ENCODE data around the gene CHRNB4.
"Not testable (repeated sequence)": the region's sequence is repeated elsewhere in the genome, so short reads cannot be mapped to it uniquely, and the experiment has no call there.

Gene CHRNB4, protein sequence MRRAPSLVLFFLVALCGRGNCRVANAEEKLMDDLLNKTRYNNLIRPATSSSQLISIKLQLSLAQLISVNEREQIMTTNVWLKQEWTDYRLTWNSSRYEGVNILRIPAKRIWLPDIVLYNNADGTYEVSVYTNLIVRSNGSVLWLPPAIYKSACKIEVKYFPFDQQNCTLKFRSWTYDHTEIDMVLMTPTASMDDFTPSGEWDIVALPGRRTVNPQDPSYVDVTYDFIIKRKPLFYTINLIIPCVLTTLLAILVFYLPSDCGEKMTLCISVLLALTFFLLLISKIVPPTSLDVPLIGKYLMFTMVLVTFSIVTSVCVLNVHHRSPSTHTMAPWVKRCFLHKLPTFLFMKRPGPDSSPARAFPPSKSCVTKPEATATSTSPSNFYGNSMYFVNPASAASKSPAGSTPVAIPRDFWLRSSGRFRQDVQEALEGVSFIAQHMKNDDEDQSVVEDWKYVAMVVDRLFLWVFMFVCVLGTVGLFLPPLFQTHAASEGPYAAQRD

DNA sequence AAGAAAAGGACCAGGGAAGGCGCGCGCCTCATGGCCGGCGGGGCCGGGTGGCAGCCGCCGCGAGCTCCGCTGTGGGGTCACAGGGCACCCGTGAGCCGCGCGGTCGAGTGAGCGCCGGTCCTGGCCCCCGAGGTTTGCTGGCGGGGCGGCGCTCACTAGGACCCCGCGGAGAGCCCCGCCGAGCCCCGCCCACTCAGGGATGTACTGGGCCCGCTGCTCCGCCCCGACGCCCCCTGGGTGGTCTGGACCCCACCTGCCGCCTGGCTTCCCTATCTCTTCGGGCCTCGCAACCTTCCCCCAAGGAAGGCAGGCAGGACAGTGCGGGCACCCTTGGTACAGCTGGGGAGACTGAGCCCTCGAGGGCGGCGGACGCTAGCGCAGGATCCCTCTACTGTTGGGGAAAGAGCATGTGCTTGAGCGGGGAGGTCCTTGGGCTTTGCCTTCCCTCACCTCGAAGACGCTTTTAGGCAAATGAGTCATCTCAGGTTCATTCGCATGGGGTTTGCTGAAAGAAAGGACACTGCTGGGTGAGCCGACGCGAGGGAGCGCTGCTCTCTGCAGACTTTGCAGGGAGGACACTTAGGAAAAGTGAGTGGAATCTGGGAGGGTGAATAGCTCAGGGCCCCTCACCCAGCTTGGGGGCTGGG, at the start of gene CHRNB4:
TSS of gene CHRNB4 (minus strand) at position 109 of the 647 bp plus-strand sequence. CDS start at position 32, 77 bp downstream.
- TF ChIP-seq GATA1 (IDR thresholded peaks at IDR 0.05; ENCODE audit: low read depth, low read length) (no peak), POLR2A (IDR thresholded peaks at IDR 0.05; ENCODE audit: low read length) (no peak)
- no peak for DNase-seq

DNA sequence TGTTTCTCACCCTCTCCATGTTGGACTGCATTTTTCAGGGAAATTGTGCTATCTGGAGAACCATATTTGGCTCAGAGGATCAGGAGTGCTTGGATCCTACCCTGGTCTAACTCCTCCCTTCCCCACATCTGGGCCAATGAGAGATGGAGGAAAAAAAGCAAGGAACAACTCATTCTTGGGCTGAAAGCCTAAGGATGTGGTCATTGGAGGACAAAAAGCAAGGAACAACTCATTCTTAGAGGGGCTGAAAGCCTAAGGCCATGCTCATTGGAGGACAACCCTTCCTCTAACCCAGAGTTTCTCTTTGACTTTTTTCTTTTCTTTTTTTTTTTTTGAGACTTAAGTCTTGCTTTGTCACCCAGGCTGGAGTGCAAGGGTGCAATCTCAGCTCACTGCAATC, 48.6 kb upstream of the CHRNB4 start:
- TF ChIP-seq POLR2A (IDR thresholded peaks at IDR 0.05; ENCODE audit: low read length) (no peak), GATA1 (IDR thresholded peaks at IDR 0.05; ENCODE audit: low read depth, low read length) (no peak)
- no peak for DNase-seq

DNA sequence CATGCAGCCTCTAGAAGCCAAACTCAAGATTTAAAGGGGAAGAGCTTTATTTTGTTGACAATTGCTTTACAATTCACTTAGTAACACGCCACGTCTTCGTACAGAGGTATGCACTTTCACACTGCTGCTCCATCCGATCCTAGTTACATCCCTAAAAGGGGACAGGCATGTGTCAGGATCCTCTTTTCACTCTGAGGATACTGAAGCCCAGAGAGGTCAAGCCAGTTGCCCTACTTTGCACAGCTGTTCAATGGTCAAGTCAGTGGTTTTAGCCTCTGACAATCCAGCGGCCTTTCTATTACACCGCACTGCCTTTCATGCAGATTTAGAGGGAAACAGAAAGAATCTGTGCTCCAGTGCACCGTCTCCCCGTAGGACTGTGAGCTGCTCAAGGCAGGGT, 44.9 kb upstream of the CHRNB4 start:
- no peak for TF ChIP-seq GATA1 (IDR thresholded peaks at IDR 0.05; ENCODE audit: low read depth, low read length)
- TF ChIP-seq POLR2A (IDR thresholded peaks at IDR 0.05; ENCODE audit: low read length) = no peak
- no peak for DNase-seq

DNA sequence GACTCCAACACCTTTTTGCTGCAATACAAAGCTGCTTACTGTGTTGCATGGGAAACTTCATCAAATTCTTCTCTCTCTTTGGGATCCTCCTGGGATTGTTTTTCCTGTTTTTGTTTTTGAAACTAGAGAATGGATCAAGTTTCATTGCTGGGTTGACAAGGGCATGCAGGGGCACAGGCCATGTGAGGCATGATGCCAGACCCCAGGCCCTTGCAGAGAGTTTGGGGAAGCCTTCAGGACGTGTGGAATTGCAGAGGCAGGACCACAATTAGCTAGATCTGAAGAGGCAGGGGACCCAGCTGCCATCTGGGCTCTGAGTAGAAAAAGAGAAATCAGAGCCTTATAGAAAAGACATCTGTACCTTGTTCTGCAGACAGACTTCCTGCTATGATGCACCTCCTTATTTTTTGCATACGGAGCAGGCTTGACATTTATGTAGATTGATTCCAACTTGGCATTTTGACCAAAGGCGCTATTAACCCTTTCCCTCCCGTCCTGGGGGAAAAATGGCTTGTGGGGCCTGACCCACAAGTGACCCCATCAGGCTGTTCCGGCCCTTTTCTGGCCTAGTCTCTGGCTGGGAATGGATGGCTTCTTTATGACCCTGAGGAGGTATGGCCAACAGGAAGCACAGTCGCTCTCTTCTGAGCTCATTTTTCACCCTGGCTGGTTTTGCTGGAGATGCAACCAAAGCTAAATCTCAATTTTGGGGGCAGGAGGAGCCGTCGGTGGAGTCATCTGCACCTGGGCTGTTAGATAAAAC, 44.3 kb upstream of the CHRNB4 start:
- no peak for TF ChIP-seq GATA1 (IDR thresholded peaks at IDR 0.05; ENCODE audit: low read depth, low read length)
- TF ChIP-seq POLR2A (IDR thresholded peaks at IDR 0.05; ENCODE audit: low read length) = no peak
- no peak for DNase-seq

DNA sequence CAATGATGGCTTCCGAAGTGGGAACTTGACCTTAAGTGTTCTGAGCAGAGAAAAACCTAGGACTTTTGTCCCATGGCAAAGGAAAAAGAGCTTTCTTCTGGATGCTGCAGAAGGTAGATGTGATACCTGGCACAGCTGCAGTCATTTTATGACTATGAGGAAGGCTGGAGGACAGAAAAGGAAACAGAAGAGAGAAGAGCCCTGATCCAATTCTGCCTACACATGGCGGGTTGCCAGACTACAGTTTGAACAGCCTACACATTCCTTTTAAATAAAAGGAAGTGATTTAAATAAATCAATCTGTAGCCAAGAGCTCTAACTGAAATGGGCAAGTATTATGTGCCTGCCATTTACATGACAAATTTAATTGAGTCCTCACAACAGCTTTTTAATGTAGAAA, 43.6 kb upstream of the CHRNB4 start:
- no peak for DNase-seq
- TF ChIP-seq GATA1 (IDR thresholded peaks at IDR 0.05; ENCODE audit: low read depth, low read length) = no peak
- TF ChIP-seq POLR2A (IDR thresholded peaks at IDR 0.05; ENCODE audit: low read length) = no peak

DNA sequence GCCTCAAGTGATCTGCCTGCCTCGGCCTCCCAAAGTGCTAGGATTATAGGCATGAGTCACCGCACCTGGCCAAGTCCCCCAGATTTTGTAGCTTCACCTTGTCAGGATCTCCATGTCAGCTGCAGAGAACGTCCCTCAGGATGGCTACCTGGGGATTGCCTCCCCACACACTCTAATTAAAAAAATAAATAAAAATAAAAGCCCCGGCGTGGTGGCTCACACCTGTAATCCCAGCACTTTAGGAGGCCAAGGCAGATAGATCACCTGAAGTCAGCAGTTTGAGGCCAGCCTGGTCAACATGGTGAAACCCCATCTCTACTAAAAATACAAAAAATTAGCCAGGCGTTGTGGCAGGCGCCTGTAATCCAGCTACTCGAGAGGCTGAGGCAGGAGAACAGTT, 42.6 kb upstream of the CHRNB4 start:
- DNase-seq = not testable (repeated sequence)

DNA sequence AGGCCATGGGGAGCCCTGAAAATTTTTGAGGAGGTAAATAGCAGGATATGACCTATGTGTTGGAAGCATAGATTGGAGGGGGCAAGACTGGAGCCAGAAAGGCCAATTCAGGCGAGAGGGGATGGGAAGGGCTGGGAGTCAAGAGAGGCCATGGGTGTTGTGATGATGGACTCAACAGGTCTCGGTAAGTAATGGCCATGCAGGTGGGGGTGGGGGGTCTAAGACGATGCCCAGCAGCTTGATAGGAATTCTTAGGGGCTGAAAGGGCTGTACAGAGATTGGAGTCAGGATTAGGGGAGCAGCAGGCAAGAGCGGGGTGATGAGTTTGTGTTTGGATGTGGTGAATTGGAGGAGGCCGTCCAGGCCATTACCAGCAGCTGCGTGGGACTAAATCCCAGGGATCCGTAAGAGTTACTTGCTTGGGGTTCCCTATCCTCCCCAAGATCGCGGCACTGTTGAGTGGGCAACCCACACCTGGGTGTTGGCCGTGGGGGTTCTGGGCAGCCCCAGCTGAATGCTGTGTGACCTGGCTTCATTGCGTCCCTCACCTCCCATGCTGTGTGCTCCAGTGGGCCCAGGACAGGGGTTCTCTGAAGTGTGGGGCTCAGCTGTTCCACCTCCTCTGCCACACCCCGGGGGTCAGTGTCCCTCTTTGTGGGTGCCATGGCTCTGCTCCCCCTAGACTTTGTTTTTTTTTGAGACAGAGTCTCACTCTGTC, 41.8 kb upstream of the CHRNB4 start:
- no peak for DNase-seq
- no peak for TF ChIP-seq GATA1 (IDR thresholded peaks at IDR 0.05; ENCODE audit: low read depth, low read length)
- TF ChIP-seq POLR2A (IDR thresholded peaks at IDR 0.05; ENCODE audit: low read length) = no peak

DNA sequence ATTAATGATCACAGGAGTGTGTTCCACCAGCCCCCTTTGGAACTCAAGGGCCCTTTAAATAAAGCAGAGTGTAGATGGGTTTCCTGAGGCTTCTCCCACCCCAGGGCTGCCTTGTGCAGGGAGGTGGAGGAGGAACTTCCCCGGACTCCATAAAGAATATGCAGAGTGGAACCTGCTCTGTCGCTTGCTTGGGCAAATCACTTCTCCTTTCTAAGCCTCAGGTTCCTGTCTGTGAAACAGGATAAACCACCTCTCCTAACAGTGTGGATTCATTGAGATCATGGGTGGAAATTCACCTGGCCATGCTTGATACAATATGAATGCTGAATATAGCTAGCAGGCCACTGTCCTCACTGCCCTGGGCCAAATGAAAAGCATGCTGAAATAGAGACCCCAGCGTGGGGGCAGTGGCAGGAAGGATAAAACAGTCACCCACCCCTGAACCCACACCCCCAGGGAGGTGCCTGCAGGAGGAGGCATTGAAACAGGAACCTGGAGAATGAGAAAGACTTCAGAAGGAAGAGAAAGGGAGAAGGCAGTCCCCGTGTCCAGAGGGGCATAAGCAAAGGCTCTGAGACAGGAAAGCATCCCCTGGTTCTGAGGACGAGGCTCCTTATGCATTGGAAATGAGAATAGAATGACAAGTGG, 41.1 kb upstream of the CHRNB4 start:
- no peak for TF ChIP-seq POLR2A (IDR thresholded peaks at IDR 0.05; ENCODE audit: low read length)
- no peak for TF ChIP-seq GATA1 (IDR thresholded peaks at IDR 0.05; ENCODE audit: low read depth, low read length)
- DNase-seq = no peak

DNA sequence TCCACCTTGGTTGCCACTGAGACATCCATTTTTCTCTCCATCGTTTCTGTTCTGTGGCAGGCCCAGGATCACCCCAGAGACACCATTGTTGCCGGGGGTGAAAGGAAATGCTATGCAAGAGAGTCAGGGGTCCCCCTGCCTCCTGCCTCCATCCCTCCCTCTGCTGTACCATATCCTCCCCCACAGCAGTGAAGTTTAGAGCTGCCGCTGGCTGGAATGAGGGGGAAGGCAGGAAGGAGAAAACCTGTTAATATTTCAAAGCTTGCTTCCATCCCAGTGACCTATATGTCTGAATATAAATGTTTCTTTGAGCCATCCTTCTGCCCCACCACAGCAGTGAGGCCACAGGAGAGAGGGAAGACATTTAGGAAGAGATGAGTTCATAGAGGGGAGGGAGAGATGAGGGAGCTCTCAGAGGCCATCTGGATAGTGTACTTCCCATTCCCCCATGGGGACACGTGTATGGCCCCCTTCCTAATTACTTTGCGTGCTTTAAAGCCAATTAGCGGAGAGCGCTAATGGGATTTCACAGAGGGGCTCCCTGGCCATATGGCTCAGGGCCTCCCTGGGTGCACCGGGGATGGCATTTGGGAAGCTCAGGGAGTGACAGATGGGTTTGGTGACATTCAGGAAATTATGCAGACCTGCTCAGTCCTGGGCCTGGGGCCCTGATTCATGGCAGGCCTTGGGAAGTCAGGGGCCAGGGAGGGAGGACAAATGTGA, 40.4 kb upstream of the CHRNB4 start:
- TF ChIP-seq GATA1 (IDR thresholded peaks at IDR 0.05; ENCODE audit: low read depth, low read length) = no peak
- no peak for DNase-seq

DNA sequence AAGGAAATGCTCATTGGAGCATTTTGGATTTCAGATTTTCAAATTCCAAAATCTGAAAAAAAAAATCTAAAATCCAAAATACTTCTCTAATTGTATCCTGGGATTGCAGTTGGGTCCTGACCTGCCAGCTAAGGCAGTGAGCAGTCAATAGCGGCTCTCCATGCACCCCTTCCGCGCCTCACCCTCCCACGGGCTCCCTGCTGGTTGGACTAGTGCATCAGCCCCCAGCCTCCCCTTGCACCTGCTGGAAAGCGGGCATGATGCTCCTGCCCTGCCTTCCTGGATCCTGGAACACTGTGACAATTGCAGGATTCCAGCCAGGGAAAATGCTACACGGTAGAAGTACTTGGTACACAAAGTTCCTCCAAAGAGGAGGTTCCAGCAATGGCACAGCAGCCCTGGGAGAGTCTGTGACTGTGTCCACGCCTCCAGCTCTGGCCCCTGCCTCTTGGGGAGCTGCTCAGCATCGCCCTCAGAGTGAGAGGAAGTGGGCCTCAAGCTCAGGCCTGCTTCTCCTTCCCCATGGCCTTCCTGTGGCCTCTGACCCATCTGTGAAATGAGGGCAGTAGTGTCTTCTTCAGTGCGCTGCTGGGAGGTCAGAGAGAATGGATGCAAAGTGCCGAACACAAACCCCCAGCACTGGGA, 39.5 kb upstream of the CHRNB4 start:
- no peak for DNase-seq
- no peak for TF ChIP-seq POLR2A (IDR thresholded peaks at IDR 0.05; ENCODE audit: low read length)
- no peak for TF ChIP-seq GATA1 (IDR thresholded peaks at IDR 0.05; ENCODE audit: low read depth, low read length)

DNA sequence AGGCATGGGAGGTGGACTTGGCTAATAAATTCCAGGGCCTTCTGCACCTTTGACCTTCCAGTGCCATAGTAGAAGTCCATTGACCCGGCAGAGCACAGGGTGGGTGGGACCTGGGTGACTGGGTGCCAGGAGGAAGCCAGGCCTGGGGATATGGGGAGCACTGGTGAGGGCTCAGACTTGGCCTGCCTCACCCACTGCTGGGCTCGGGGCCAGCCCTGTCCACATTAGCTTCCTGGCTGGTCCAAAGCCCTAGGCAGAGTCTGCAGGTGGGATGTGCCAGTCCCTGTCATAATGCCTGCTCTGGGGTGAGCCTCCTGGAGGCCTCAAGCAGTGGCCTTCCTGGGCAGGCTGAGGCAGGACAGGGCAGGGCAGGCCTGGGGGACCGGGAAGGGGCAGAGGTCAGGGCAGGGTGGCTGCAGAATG, 38.1 kb upstream of the CHRNB4 start:
- no peak for DNase-seq
- no peak for TF ChIP-seq GATA1 (IDR thresholded peaks at IDR 0.05; ENCODE audit: low read depth, low read length)
- TF ChIP-seq POLR2A (IDR thresholded peaks at IDR 0.05; ENCODE audit: low read length) = no peak

DNA sequence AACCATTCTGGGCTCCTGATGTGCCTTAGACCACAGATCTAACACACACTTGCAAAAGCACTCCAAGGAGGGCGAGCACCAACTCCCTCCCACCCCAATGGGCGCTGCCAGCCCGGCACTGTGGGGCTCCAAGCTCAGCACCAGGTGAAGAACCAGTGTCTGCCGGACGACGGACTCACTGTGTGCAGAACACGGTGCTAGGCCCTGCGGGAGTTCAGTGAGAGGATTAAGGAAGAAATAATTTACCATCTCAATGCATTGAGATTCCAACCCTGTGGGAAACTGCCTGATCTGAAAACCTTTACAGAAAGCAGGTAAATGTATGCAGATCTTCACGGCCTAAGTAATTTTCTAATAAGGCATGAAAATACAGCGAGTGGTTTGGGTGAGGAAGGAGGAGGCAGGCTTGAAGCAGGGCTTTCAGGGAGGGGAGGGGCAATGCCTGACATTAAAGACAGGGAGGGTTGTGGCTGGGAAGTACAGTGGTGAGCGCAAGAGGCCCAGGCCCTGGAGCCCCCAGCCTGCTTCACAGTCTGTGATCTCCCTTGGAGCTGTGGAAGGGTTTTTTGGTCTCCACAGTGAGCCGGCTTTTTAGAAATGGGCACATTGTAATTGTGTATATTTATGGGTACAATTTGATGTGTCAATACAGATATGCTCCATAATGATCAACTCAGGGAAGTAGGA, 35.6 kb upstream of the CHRNB4 start:
- DNase-seq = no peak
- TF ChIP-seq POLR2A (IDR thresholded peaks at IDR 0.05; ENCODE audit: low read length) (no peak), GATA1 (IDR thresholded peaks at IDR 0.05; ENCODE audit: low read depth, low read length) (no peak)

All from erythroblast (primary cell).